COLO829 (cell line): Measurements from ENCODE around the gene FAM187B.
"Not testable (repeated sequence)": the region's sequence is repeated elsewhere in the genome, so short reads cannot be mapped to it uniquely, and the experiment has no call there.

Source experiments
- DNase-seq: peaks from one replicate; pipeline ENCODE4 v3.0.0; 2012; ENCODE audit warnings: low spot score

The FAM187B gene

GRCh38 chr19:35262101-35262761, 33.7 kb upstream of the FAM187B start:
- DNase-seq: no peak

GRCh38 chr19:35261356-35262100, 33.0 kb upstream of the FAM187B start:
- DNase-seq: no peak

GRCh38 chr19:35260694-35261304, 32.3 kb upstream of the FAM187B start:
- DNase-seq: no peak

GRCh38 chr19:35257113-35257461, 28.5 kb upstream of the FAM187B start:
- DNase-seq: no peak

GRCh38 chr19:35256566-35256965, 28.0 kb upstream of the FAM187B start:
- no peak for DNase-seq

GRCh38 chr19:35254341-35255297, 26.1 kb upstream of the FAM187B start:
- DNase-seq: no peak

- DNase-seq: no peak
Measured at GRCh38 chr19:35253316-35254286, 25.1 kb upstream of the FAM187B start.

GRCh38 chr19:35251456-35251855, 22.9 kb upstream of the FAM187B start:
- no peak for DNase-seq

GRCh38 chr19:35249848-35250711, 21.5 kb upstream of the FAM187B start:
- no peak for DNase-seq

- DNase-seq: no peak
Measured at GRCh38 chr19:35249146-35249847, 20.8 kb upstream of the FAM187B start.

- DNase-seq: no peak
Measured at GRCh38 chr19:35248310-35249145, 20.0 kb upstream of the FAM187B start, which contains the start of gene LSR. Gene LSR, plus strand, starts transcription at chr19:35249002. Its CDS starts 21 bp downstream, at chr19:35249023.

GRCh38 chr19:35247526-35248309, 19.2 kb upstream of the FAM187B start:
- no peak for DNase-seq

GRCh38 chr19:35246466-35247092, 18.0 kb upstream of the FAM187B start:
- no peak for DNase-seq

GRCh38 chr19:35241417-35241816, 12.9 kb upstream of the FAM187B start:
- no peak for DNase-seq

GRCh38 chr19:35240327-35240726, 11.8 kb upstream of the FAM187B start:
- no peak for DNase-seq

GRCh38 chr19:35239597-35239996, 11.1 kb upstream of the FAM187B start:
- not testable (repeated sequence) for DNase-seq
